ENCODE data around the gene PTGIS.

PTGIS gene

GRCh38 chr20:49595346-49595745 is 27.4 kb upstream of the PTGIS start:
- DNase-seq = no peak

GRCh38 chr20:49594931-49595315 is 27.0 kb upstream of the PTGIS start:
- DNase-seq = no peak

- DNase-seq = no peak
Measured at GRCh38 chr20:49594143-49594930, 26.4 kb upstream of the PTGIS start.

- no peak for DNase-seq
Measured at GRCh38 chr20:49593466-49594142, 25.7 kb upstream of the PTGIS start.

- no peak for DNase-seq
Measured at GRCh38 chr20:49592120-49592519, 24.2 kb upstream of the PTGIS start.

GRCh38 chr20:49591217-49591865 is 23.4 kb upstream of the PTGIS start:
- DNase-seq = no peak

- DNase-seq = no peak
Measured at GRCh38 chr20:49590163-49591017, 22.5 kb upstream of the PTGIS start.

- DNase-seq = no peak
Measured at GRCh38 chr20:49589747-49590146, 21.8 kb upstream of the PTGIS start.

GRCh38 chr20:49587111-49587570 is 19.2 kb upstream of the PTGIS start:
- no peak for DNase-seq

- no peak for DNase-seq
Measured at GRCh38 chr20:49585585-49586245, 17.8 kb upstream of the PTGIS start.

GRCh38 chr20:49584418-49585382 is 16.8 kb upstream of the PTGIS start:
- no peak for DNase-seq

- peak; percentile 63 for DNase-seq
Measured at GRCh38 chr20:49583669-49584417, 15.9 kb upstream of the PTGIS start.

GRCh38 chr20:49583343-49583668 is 15.4 kb upstream of the PTGIS start:
- DNase-seq = no peak

GRCh38 chr20:49582413-49583334 is 14.7 kb upstream of the PTGIS start:
- DNase-seq = no peak

GRCh38 chr20:49581482-49581881 is 13.5 kb upstream of the PTGIS start:
- DNase-seq = no peak

GRCh38 chr20:49580813-49581174 is 12.9 kb upstream of the PTGIS start:
- no peak for DNase-seq

GRCh38 chr20:49579874-49580812 is 12.2 kb upstream of the PTGIS start:
- no peak for DNase-seq

- no peak for DNase-seq
Measured at GRCh38 chr20:49579195-49579594, 11.3 kb upstream of the PTGIS start.

Data from NCI-H524 treated with DMSO at 0.1 percent for 48 hours (cell line).